Activated naive CD8-positive, alpha-beta T cell treated with anti-CD3 and anti-CD28 coated beads, Interleukin-2, amount 50 U/mL, for 24 hours (primary cell): ENCODE results near the gene ERRFI1.

Source experiments
- ATAC-seq: fragments of 150-1000 bp; cut with Tn5 transposase; one replicate; pipeline ENCODE4 v1.10.0; 2021
- DNase-seq: peaks from one replicate; pipeline ENCODE4 v3.0.0; 2021
- H3K27ac Mint-ChIP-seq: one replicate; pipeline ENCODE4 v1.8.0; 2021; ENCODE audit warnings: mild to moderate bottlenecking, mixed read lengths
- H3K27me3 Mint-ChIP-seq: one replicate; pipeline ENCODE4 v1.8.0; 2021; ENCODE audit warnings: mixed read lengths
- H3K36me3 Mint-ChIP-seq: one replicate; pipeline ENCODE4 v1.8.0; 2021; ENCODE audit warnings: low read depth, mixed read lengths
- H3K4me1 Mint-ChIP-seq: one replicate; pipeline ENCODE4 v1.8.0; 2021; ENCODE audit warnings: mixed read lengths
- H3K4me3 Mint-ChIP-seq: one replicate; pipeline ENCODE4 v1.8.0; 2021; ENCODE audit warnings: mild to moderate bottlenecking, moderate library complexity, mixed read lengths
- H3K9me3 Mint-ChIP-seq: one replicate; pipeline ENCODE4 v1.8.0; 2021; ENCODE audit warnings: mixed read lengths

The ERRFI1 gene

GRCh38 chr1:8027748-8028570 is 1.9 kb upstream of the ERRFI1 start:
- no peak for DNase-seq
- no peak overlapping the region for H3K27ac Mint-ChIP-seq
- H3K27me3 Mint-ChIP-seq, result peaks cover 35% of the 10 kb centered on the region
- peaks cover 12% of the 10 kb centered on the region for H3K4me1 Mint-ChIP-seq
- H3K36me3 Mint-ChIP-seq, result no peaks in the 10 kb centered on the region
- no peak overlapping the region for H3K4me3 Mint-ChIP-seq
- ATAC-seq, result no peak
- H3K9me3 Mint-ChIP-seq, result no peaks in the 10 kb centered on the region

- peak; percentile 2 for ATAC-seq
- no peak overlapping the region for H3K27ac Mint-ChIP-seq
- H3K4me1 Mint-ChIP-seq, result peaks cover 12% of the 10 kb centered on the region
- peaks cover 35% of the 10 kb centered on the region for H3K27me3 Mint-ChIP-seq
- H3K4me3 Mint-ChIP-seq, result peak overlapping the region; percentile 46
- H3K9me3 Mint-ChIP-seq, result no peaks in the 10 kb centered on the region
- H3K36me3 Mint-ChIP-seq, result no peaks in the 10 kb centered on the region
- DNase-seq, result no peak
Observed at GRCh38 chr1:8026976-8027747, 1.1 kb upstream of the ERRFI1 start.

GRCh38 chr1:8025671-8026144 is 401 bp downstream of the ERRFI1 start:
- Mint-ChIP-seq H3K27ac (peak overlapping the region; percentile 41), H3K27me3 (peaks cover 36% of the 10 kb centered on the region), H3K4me3 (peak overlapping the region; percentile 81), H3K36me3 (no peaks in the 10 kb centered on the region), H3K9me3 (no peaks in the 10 kb centered on the region), H3K4me1 (peaks cover 12% of the 10 kb centered on the region)
- ATAC-seq (peak; percentile 6), DNase-seq (peak; percentile 7)

GRCh38 chr1:8025061-8025670 is 943 bp downstream of the ERRFI1 start:
- H3K4me3 Mint-ChIP-seq, result peak overlapping the region; percentile 81
- ATAC-seq, result no peak

GRCh38 chr1:8024329-8024728 is 1.8 kb downstream of the ERRFI1 start:
- DNase-seq (no peak), ATAC-seq (no peak)
- Mint-ChIP-seq H3K27ac (no peak overlapping the region), H3K4me1 (peaks cover 12% of the 10 kb centered on the region), H3K27me3 (peaks cover 40% of the 10 kb centered on the region), H3K36me3 (no peaks in the 10 kb centered on the region), H3K9me3 (no peaks in the 10 kb centered on the region), H3K4me3 (no peak overlapping the region)

More at GRCh38 chr1:8025061-8025670, 943 bp downstream of the ERRFI1 start:
- no peak for DNase-seq
- H3K9me3 Mint-ChIP-seq, result no peaks in the 10 kb centered on the region
- H3K4me1 Mint-ChIP-seq, result peaks cover 12% of the 10 kb centered on the region
- H3K36me3 Mint-ChIP-seq, result no peaks in the 10 kb centered on the region
- H3K27ac Mint-ChIP-seq, result peak overlapping the region; percentile 41
- peaks cover 37% of the 10 kb centered on the region for H3K27me3 Mint-ChIP-seq

GRCh38 chr1:8023995-8024313 is 2.2 kb downstream of the ERRFI1 start:
- ATAC-seq, result no peak
- Mint-ChIP-seq H3K27ac (no peak overlapping the region), H3K9me3 (no peaks in the 10 kb centered on the region), H3K4me3 (no peak overlapping the region), H3K27me3 (peaks cover 42% of the 10 kb centered on the region), H3K36me3 (no peaks in the 10 kb centered on the region), H3K4me1 (peaks cover 12% of the 10 kb centered on the region)
- DNase-seq, result no peak

- Mint-ChIP-seq H3K27me3 (peaks cover 44% of the 10 kb centered on the region), H3K36me3 (no peaks in the 10 kb centered on the region), H3K27ac (no peak overlapping the region), H3K4me3 (no peak overlapping the region), H3K4me1 (peaks cover 12% of the 10 kb centered on the region), H3K9me3 (no peaks in the 10 kb centered on the region)
- no peak for DNase-seq
- ATAC-seq, result no peak
Observed at GRCh38 chr1:8023287-8023994, 2.7 kb downstream of the ERRFI1 start.

GRCh38 chr1:8022395-8023286 is 3.5 kb downstream of the ERRFI1 start:
- Mint-ChIP-seq H3K4me3 (no peak overlapping the region), H3K27me3 (peaks cover 46% of the 10 kb centered on the region), H3K9me3 (no peaks in the 10 kb centered on the region), H3K27ac (no peak overlapping the region), H3K4me1 (peaks cover 12% of the 10 kb centered on the region), H3K36me3 (no peaks in the 10 kb centered on the region)
- ATAC-seq (no peak), DNase-seq (no peak)

GRCh38 chr1:8021676-8022266 is 4.3 kb downstream of the ERRFI1 start:
- Mint-ChIP-seq H3K27ac (no peak overlapping the region), H3K4me3 (no peak overlapping the region), H3K9me3 (no peaks in the 10 kb centered on the region), H3K27me3 (peaks cover 42% of the 10 kb centered on the region), H3K36me3 (no peaks in the 10 kb centered on the region), H3K4me1 (peaks cover 10% of the 10 kb centered on the region)
- DNase-seq (no peak), ATAC-seq (no peak)

GRCh38 chr1:8020032-8020431 is 6.1 kb downstream of the ERRFI1 start:
- H3K9me3 Mint-ChIP-seq, result no peaks in the 10 kb centered on the region
- no peak overlapping the region for H3K4me3 Mint-ChIP-seq
- ATAC-seq, result no peak
- no peak for DNase-seq
- H3K27me3 Mint-ChIP-seq, result peaks cover 42% of the 10 kb centered on the region
- H3K4me1 Mint-ChIP-seq, result peaks cover 2% of the 10 kb centered on the region
- no peak overlapping the region for H3K27ac Mint-ChIP-seq
- H3K36me3 Mint-ChIP-seq, result no peaks in the 10 kb centered on the region

GRCh38 chr1:8019229-8019620 is 6.9 kb downstream of the ERRFI1 start:
- Mint-ChIP-seq H3K27me3 (peaks cover 35% of the 10 kb centered on the region), H3K27ac (no peak overlapping the region), H3K36me3 (no peaks in the 10 kb centered on the region), H3K4me1 (no peaks in the 10 kb centered on the region), H3K9me3 (no peaks in the 10 kb centered on the region), H3K4me3 (no peak overlapping the region)
- ATAC-seq (no peak), DNase-seq (no peak)

GRCh38 chr1:8018492-8019228 is 7.4 kb downstream of the ERRFI1 start:
- no peak for DNase-seq
- Mint-ChIP-seq H3K27ac (no peak overlapping the region), H3K27me3 (peaks cover 29% of the 10 kb centered on the region)

More at GRCh38 chr1:8018492-8019228, 7.4 kb downstream of the ERRFI1 start:
- ATAC-seq, result no peak
- H3K36me3 Mint-ChIP-seq, result no peaks in the 10 kb centered on the region
- no peaks in the 10 kb centered on the region for H3K4me1 Mint-ChIP-seq
- no peaks in the 10 kb centered on the region for H3K9me3 Mint-ChIP-seq
- no peak overlapping the region for H3K4me3 Mint-ChIP-seq
